Parathyroid adenoma (tissue), 2 donors: Measurements from ENCODE around the gene CEP152.

Experiments used
- H2AFZ ChIP-seq: fragments of 300-600 bp; sonication (generic); one replicate; pipeline ENCODE4 v1.7.0; 2017; ENCODE audit warnings: antibody characterized with exemption, mild to moderate bottlenecking
- H3K27ac ChIP-seq: fragments of 300-600 bp; sonication (generic); one replicate; pipeline ENCODE4 v1.7.0; 2017
- H3K27me3 ChIP-seq: fragments of 300-600 bp; sonication (generic); one replicate; pipeline ENCODE4 v1.7.0; 2017; ENCODE audit warnings: low read length; ENCODE audit not compliant: control insufficient read depth, insufficient read depth
- H3K36me3 ChIP-seq: fragments of 300-600 bp; sonication (generic); one replicate; pipeline ENCODE4 v1.7.0; 2017; ENCODE audit warnings: low read length; ENCODE audit not compliant: control insufficient read depth, insufficient read depth
- H3K4me1 ChIP-seq: fragments of 300-600 bp; sonication (generic); one replicate; pipeline ENCODE4 v1.7.0; 2017; ENCODE audit warnings: control low read depth
- H3K4me2 ChIP-seq: fragments of 300-600 bp; sonication (generic); one replicate; pipeline ENCODE4 v1.7.0; 2017; ENCODE audit warnings: low read length
- H3K4me3 ChIP-seq: fragments of 300-600 bp; sonication (generic); one replicate; pipeline ENCODE4 v1.7.0; 2017; ENCODE audit warnings: low read depth, low read length
- H3K79me2 ChIP-seq: fragments of 300-600 bp; sonication (generic); one replicate; pipeline ENCODE4 v1.7.0; 2017; ENCODE audit warnings: control low read depth
- H3K9ac ChIP-seq: fragments of 300-600 bp; sonication (generic); one replicate; pipeline ENCODE4 v1.7.0; 2017; ENCODE audit warnings: mild to moderate bottlenecking
- H3K9me3 ChIP-seq: fragments of 300-600 bp; sonication (generic); one replicate; pipeline ENCODE4 v1.7.0; 2017; ENCODE audit warnings: low read length; ENCODE audit not compliant: control insufficient read depth
- CTCF ChIP-seq: fragments of 300-600 bp; sonication (generic); IDR thresholded peaks from one replicate; pipeline ENCODE4 v1.7.0; 2017; ENCODE audit warnings: antibody characterized with exemption, mild to moderate bottlenecking
- donor health status: primary hyperparathyroidism.

Gene CEP152

GRCh38 chr15:48802257-48802656 is 8.6 kb downstream of the CEP152 start:
- Histone ChIP-seq H3K79me2 (no peaks in the 10 kb centered on the region), H3K27ac (no peak overlapping the region), H3K27me3 (no peaks in the 10 kb centered on the region), H3K4me3 (no peak overlapping the region), H3K9me3 (no peaks in the 10 kb centered on the region), H3K36me3 (no peaks in the 10 kb centered on the region), H3K4me1 (no peaks in the 10 kb centered on the region), H2AFZ (no peak overlapping the region), H3K9ac (no peak overlapping the region), H3K4me2 (no peak overlapping the region)
- no peak for TF ChIP-seq CTCF

GRCh38 chr15:48800811-48801455 is 9.9 kb downstream of the CEP152 start:
- Histone ChIP-seq H3K4me1 (no peaks in the 10 kb centered on the region), H3K4me3 (no peak overlapping the region), H3K79me2 (no peaks in the 10 kb centered on the region), H3K27me3 (no peaks in the 10 kb centered on the region), H3K9me3 (no peaks in the 10 kb centered on the region), H2AFZ (no peak overlapping the region), H3K27ac (no peak overlapping the region), H3K36me3 (no peaks in the 10 kb centered on the region), H3K4me2 (no peak overlapping the region), H3K9ac (no peak overlapping the region)
- no peak for TF ChIP-seq CTCF

- no peak for TF ChIP-seq CTCF
- H3K9ac ChIP-seq: no peak overlapping the region
- H3K4me2 ChIP-seq: no peak overlapping the region
- H3K27me3 ChIP-seq: no peaks in the 10 kb centered on the region
- no peaks in the 10 kb centered on the region for H3K36me3 ChIP-seq
- H3K4me3 ChIP-seq: no peak overlapping the region
- H3K9me3 ChIP-seq: no peaks in the 10 kb centered on the region
- no peaks in the 10 kb centered on the region for H3K4me1 ChIP-seq
- no peak overlapping the region for H3K27ac ChIP-seq
- H3K79me2 ChIP-seq: no peaks in the 10 kb centered on the region
- no peak overlapping the region for H2AFZ ChIP-seq
These were observed 10.6 kb downstream of the CEP152 start for GRCh38 chr15:48800245-48800644.

GRCh38 chr15:48798319-48798718 is 12.6 kb downstream of the CEP152 start:
- Histone ChIP-seq H2AFZ (no peak overlapping the region), H3K27ac (no peak overlapping the region), H3K36me3 (no peaks in the 10 kb centered on the region), H3K9ac (no peak overlapping the region), H3K27me3 (no peaks in the 10 kb centered on the region), H3K4me3 (no peak overlapping the region), H3K4me1 (no peaks in the 10 kb centered on the region), H3K4me2 (no peak overlapping the region), H3K9me3 (no peaks in the 10 kb centered on the region), H3K79me2 (no peaks in the 10 kb centered on the region)
- TF ChIP-seq CTCF: no peak

GRCh38 chr15:48796930-48797329 is 13.9 kb downstream of the CEP152 start:
- H3K36me3 ChIP-seq: no peaks in the 10 kb centered on the region
- H3K27ac ChIP-seq: no peak overlapping the region
- no peak for TF ChIP-seq CTCF
- no peak overlapping the region for H2AFZ ChIP-seq
- no peaks in the 10 kb centered on the region for H3K4me1 ChIP-seq
- no peak overlapping the region for H3K4me3 ChIP-seq
- H3K9ac ChIP-seq: no peak overlapping the region
- H3K79me2 ChIP-seq: no peaks in the 10 kb centered on the region
- no peak overlapping the region for H3K4me2 ChIP-seq
- H3K27me3 ChIP-seq: no peaks in the 10 kb centered on the region
- H3K9me3 ChIP-seq: no peaks in the 10 kb centered on the region
